WERI-Rb-1 (cell line): ENCODE data around the gene TSGA10IP.
"Not testable (repeated sequence)": the region's sequence is repeated elsewhere in the genome, so short reads cannot be mapped to it uniquely, and the experiment has no call there.

ENCODE experiments used
- DNase-seq: peaks from one replicate; pipeline ENCODE4 v3.0.0-alpha.2; 2020
- H3K27ac ChIP-seq: fragments of 250-450 bp; sonication (Bioruptor Pico); 2 replicates; pipeline ENCODE4 v1.5.1; 2020; ENCODE audit warnings: mild to moderate bottlenecking, moderate library complexity
- H3K27me3 ChIP-seq: fragments of 250-450 bp; sonication (Bioruptor Pico); 2 replicates; pipeline ENCODE4 v1.5.1; 2021; ENCODE audit warnings: mild to moderate bottlenecking, low read depth, moderate library complexity; ENCODE audit not compliant: insufficient read depth, severe bottlenecking
- H3K36me3 ChIP-seq: fragments of 250-450 bp; sonication (Bioruptor Pico); 2 replicates; pipeline ENCODE4 v1.5.1; 2020; ENCODE audit warnings: mild to moderate bottlenecking, moderate library complexity
- H3K4me3 ChIP-seq: 2 replicates; pipeline ENCODE4 v1.5.1; 2011; ENCODE audit warnings: low read depth, mild to moderate bottlenecking, control low read depth, low read length
- H3K9me3 ChIP-seq: fragments of 250-450 bp; sonication (Bioruptor Pico); 2 replicates; pipeline ENCODE4 v1.5.1; 2021; ENCODE audit warnings: mild to moderate bottlenecking, moderate library complexity; ENCODE audit not compliant: severe bottlenecking
- TF ChIP-seq, protein P1 (sequence below): IDR thresholded peaks from 2 replicates; pipeline ENCODE4 v1.5.1; 2011; ENCODE audit warnings: low read depth, mild to moderate bottlenecking, control low read depth, inconsistent platforms, low read length

The TSGA10IP gene

DNA sequence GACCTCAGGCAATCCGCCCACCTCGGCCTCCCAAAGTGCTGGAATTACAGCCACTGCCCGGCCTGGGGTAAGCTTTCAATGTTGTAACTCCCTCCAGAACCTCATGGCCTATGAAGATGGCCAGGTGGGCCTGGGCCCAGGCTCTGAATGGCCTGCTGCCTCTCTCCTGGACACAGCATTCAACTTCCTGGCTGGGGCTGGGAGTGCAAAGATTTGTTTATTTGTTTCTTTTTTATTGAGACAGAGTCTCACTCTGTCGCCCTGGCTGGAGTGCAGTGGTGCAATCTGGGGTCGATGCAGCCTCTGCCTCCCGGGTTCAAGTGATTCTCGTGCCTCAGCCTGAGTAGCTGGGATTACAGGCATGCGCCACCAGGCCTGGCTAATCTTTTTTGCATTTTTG is 513 bp upstream of the TSGA10IP start:
- Histone ChIP-seq H3K36me3 (no peaks in the 10 kb centered on the region), H3K27me3 (no peaks in the 10 kb centered on the region), H3K27ac (no peak overlapping the region), H3K9me3 (no peaks in the 10 kb centered on the region), H3K4me3 (no peak overlapping the region)
- no peak for DNase-seq
- TF ChIP-seq, protein P1, sequence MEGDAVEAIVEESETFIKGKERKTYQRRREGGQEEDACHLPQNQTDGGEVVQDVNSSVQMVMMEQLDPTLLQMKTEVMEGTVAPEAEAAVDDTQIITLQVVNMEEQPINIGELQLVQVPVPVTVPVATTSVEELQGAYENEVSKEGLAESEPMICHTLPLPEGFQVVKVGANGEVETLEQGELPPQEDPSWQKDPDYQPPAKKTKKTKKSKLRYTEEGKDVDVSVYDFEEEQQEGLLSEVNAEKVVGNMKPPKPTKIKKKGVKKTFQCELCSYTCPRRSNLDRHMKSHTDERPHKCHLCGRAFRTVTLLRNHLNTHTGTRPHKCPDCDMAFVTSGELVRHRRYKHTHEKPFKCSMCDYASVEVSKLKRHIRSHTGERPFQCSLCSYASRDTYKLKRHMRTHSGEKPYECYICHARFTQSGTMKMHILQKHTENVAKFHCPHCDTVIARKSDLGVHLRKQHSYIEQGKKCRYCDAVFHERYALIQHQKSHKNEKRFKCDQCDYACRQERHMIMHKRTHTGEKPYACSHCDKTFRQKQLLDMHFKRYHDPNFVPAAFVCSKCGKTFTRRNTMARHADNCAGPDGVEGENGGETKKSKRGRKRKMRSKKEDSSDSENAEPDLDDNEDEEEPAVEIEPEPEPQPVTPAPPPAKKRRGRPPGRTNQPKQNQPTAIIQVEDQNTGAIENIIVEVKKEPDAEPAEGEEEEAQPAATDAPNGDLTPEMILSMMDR = no peak

GRCh38 chr11:65945941-65946558 is 770 bp downstream of the TSGA10IP start:
- H3K36me3 ChIP-seq = no peaks in the 10 kb centered on the region
- H3K27ac ChIP-seq = no peak overlapping the region
- TF ChIP-seq, protein P1 = no peak
- H3K4me3 ChIP-seq = no peak overlapping the region
- DNase-seq = no peak
- no peaks in the 10 kb centered on the region for H3K9me3 ChIP-seq
- no peaks in the 10 kb centered on the region for H3K27me3 ChIP-seq

- H3K4me3 ChIP-seq = no peak overlapping the region
- H3K27ac ChIP-seq = no peak overlapping the region
- no peak for DNase-seq
- H3K36me3 ChIP-seq = no peaks in the 10 kb centered on the region
- no peaks in the 10 kb centered on the region for H3K9me3 ChIP-seq
- TF ChIP-seq, protein P1 = no peak
- H3K27me3 ChIP-seq = no peaks in the 10 kb centered on the region
Measured at GRCh38 chr11:65946655-65947054, 1.4 kb downstream of the TSGA10IP start.

DNA sequence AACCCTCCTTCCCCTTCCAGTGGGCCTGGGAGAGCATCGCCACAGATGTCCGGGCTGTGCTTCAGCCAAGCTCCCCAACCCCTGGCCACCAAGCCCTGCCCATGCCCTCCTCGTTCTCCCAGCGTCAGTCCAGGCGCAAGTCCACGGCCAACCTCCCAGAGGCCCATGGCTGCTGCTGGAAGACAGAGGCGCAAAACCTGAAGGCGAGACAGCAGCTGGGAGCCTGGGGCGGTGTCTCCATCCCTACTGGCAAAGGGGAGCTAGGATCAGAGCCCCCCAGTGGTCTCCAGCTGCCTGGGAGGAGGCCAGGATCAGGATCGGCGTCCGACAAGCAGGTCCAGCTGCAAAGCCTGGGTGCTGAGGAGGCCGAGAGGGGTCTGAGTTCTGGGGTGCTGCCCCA is 1.9 kb downstream of the TSGA10IP start:
- TF ChIP-seq, protein P1 = no peak
- no peaks in the 10 kb centered on the region for H3K36me3 ChIP-seq
- no peak for DNase-seq
- H3K9me3 ChIP-seq = no peaks in the 10 kb centered on the region
- H3K4me3 ChIP-seq = no peak overlapping the region
- H3K27ac ChIP-seq = no peak overlapping the region
- H3K27me3 ChIP-seq = no peaks in the 10 kb centered on the region

GRCh38 chr11:65947603-65948125 is 2.4 kb downstream of the TSGA10IP start:
- no peak for DNase-seq
- no peaks in the 10 kb centered on the region for H3K27me3 ChIP-seq
- H3K9me3 ChIP-seq = no peaks in the 10 kb centered on the region
- H3K4me3 ChIP-seq = no peak overlapping the region
- no peaks in the 10 kb centered on the region for H3K36me3 ChIP-seq
- no peak overlapping the region for H3K27ac ChIP-seq
- TF ChIP-seq, protein P1 = no peak

- not testable (repeated sequence) for H3K9me3 ChIP-seq, H3K27me3 ChIP-seq, H3K36me3 ChIP-seq, H3K27ac ChIP-seq, DNase-seq, H3K4me3 ChIP-seq
Measured at GRCh38 chr11:65950711-65951110, 5.4 kb downstream of the TSGA10IP start.

GRCh38 chr11:65951641-65952040 is 6.4 kb downstream of the TSGA10IP start:
- not testable (repeated sequence) for H3K27me3 ChIP-seq, DNase-seq, H3K36me3 ChIP-seq, H3K4me3 ChIP-seq, H3K9me3 ChIP-seq, H3K27ac ChIP-seq
